NCI-H510A (cell line): ENCODE data around the gene RHOBTB3.
"Not testable (repeated sequence)": the region's sequence is repeated elsewhere in the genome, so short reads cannot be mapped to it uniquely, and the experiment has no call there.

ENCODE experiments used
- DNase-seq: peaks from one replicate; lab custom pipeline; 2025; lab: John Stamatoyannopoulos, UW

RHOBTB3 gene

GRCh38 chr5:95801532-95801931 lies 70.4 kb downstream of the RHOBTB3 start:
- DNase-seq: no peak

DNA sequence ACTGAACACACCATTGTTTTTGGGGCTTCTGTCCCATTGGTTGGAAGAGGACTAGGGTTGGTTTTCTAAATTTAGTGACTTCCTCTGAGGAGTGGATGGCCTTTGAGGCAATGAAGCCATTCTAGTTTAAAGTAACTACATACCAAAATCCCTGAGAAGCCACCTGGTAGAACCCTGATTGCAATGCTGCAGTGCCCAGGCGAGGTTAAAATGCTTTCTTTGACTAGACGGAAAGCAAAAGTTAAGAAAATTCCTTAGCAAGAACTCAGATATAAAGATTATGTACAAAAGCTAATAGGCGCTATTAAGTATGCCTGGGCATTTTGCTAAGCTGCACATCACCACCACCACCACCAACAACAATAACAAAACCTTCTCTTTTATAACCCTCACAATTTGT lies 70.8 kb downstream of the RHOBTB3 start:
- DNase-seq: no peak

- DNase-seq: no peak
Measured at GRCh38 chr5:95803271-95804148, 72.4 kb downstream of the RHOBTB3 start.

DNA sequence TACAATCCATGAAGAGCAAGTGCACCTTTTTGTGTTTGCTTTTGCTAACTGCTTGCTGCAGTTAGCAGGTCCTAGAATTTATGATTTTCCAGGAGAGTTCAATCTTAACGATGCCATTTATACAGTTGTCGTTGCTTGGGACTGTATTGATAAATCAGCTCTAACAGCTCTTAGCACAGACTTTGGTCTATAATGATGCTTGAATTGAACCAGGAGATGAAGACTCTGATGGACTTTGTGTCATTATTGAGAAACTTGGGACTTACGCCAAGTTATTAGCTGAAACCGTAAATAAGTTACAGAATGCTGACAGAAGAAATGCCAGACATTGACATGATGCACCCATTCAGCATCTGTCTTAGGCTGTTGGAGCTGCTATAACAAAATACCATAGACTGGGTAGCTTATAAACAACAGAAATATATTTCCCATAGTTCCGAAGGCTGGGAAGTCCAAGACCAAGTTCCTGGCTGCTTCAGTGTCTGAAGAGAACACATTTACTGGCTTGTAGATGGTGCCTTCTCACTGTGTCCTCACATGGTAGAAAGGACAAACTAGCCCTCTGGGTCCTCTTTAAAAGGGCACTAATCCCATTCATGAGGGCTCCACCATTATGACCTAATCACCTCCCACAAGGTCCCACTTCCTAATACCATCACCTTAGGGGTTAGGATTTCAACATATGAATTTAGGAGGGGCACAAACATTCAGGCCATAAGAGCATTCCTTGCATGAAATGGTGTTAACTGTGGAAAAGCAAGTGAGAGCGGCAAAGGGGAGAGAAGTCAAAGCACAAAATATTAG lies 73.8 kb downstream of the RHOBTB3 start:
- DNase-seq: no peak

GRCh38 chr5:95806687-95807086 lies 75.6 kb downstream of the RHOBTB3 start:
- no peak for DNase-seq

GRCh38 chr5:95808013-95808685 lies 77.0 kb downstream of the RHOBTB3 start:
- no peak for DNase-seq

GRCh38 chr5:95808686-95809413 lies 77.7 kb downstream of the RHOBTB3 start:
- no peak for DNase-seq

- DNase-seq: no peak
Measured at GRCh38 chr5:95809414-95809960, 78.4 kb downstream of the RHOBTB3 start.

DNA sequence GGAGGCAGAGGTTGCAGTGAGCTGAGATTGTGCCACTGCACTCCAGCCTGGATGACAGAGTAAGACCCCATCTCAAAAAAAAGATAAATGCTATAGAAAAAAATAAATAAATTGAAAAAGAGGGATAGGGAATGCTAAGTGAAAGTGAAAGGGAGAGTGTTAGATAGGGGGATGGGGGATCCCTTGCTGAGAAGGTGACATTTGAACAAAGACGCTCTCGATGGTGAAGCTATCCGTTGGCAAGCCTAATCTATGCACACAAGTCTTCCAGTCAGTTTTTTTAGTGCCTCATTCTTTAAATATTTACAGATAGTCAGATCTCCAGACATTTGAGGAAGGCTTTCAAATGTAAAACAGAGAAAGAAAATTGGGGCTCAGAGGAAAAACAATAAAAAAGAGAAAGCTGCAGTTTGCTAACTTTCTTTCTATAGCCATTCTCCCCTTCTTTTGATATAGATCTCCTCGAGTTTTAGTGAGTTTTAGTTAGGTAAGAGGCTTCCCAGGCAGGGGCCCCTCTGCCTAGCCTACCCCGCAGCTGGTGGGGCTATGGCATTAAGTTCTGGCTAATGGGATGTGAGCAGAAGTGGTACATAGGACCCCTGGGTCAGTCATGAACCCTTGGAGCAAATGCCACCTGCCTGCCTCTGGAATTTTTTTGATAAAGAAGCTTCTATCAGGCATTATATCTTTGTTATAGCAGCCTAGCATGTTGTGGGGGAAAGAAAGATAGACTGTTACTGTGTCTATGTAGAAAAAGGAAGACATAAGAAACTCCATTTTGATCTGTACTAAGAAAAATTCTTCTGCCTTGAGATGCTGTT lies 79.4 kb downstream of the RHOBTB3 start:
- no peak for DNase-seq

- not testable (repeated sequence) for DNase-seq
Measured at GRCh38 chr5:95811126-95811423, 79.9 kb downstream of the RHOBTB3 start.

GRCh38 chr5:95811461-95812073 lies 80.4 kb downstream of the RHOBTB3 start:
- DNase-seq: not testable (repeated sequence)

DNA sequence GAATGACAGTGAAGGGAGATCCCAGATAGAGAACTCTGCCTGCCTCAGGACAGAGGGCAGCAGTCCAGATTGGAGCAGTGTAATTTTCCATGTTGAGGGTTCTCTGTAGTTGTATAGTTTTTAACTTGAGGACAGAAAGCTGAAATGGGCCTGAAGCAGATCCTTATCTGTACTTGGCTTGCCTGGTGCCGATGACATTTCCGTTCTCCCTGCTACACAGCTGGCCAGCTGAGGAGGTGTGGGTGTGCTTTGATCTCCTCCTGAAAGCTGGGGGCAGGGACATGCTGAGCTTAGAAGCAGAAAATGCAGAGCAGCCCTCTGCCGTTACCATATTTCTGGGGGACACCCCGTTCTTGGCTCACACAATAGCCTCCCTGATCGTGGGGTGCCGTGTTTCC lies 80.9 kb downstream of the RHOBTB3 start:
- DNase-seq: no peak

- not testable (repeated sequence) for DNase-seq
Measured at GRCh38 chr5:95813035-95813434, 81.9 kb downstream of the RHOBTB3 start.

DNA sequence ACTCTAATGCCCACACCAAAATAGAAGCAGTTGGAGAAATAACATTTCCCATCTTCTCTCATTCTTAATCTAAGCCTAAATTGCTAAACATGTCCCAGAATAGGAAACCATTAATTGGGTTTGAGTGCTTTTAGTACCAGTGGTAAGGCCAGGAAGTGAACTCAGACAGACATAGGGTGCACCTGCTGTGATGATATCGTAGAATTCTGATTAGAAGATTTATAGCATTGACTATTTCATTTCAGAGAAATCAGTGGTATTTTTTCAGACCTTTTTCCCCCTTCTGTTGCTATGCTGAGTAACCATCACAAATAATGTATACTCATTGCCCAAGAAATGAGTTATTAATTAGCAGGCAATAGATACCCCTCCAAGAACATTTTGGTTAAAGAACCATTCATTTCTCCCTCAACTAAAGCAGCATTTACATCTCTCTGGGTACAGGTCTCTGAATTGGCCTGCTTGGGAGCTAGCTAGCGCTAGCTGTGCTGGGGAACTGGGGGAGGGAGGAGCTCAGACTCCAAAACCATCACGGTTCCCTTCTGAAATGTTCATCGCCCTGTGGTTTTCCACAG lies 84.1 kb downstream of the RHOBTB3 start:
- no peak for DNase-seq

- no peak for DNase-seq
Measured at GRCh38 chr5:95816341-95816740, 85.2 kb downstream of the RHOBTB3 start.

- DNase-seq: no peak
Measured at GRCh38 chr5:95816776-95817175, 85.6 kb downstream of the RHOBTB3 start.

DNA sequence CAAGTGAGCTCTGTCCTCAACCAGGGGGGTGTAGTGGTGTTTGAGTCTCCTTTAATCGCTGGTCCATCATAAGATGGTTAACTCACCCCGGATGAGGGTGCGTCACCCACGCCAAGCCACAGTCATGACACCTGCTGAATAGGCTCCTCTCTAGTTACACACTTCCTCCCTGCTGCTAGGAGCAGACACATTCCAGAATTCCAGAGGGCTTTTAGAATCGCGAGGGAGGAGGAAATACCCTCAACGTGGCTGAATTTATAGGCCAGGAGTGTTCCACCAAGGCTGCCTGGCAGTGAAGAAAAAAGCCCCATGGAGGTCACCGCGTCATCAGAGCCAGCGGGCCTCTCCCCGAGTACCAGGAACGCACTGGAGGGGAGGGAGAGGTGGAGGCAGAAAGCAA lies 86.3 kb downstream of the RHOBTB3 start:
- no peak for DNase-seq

DNA sequence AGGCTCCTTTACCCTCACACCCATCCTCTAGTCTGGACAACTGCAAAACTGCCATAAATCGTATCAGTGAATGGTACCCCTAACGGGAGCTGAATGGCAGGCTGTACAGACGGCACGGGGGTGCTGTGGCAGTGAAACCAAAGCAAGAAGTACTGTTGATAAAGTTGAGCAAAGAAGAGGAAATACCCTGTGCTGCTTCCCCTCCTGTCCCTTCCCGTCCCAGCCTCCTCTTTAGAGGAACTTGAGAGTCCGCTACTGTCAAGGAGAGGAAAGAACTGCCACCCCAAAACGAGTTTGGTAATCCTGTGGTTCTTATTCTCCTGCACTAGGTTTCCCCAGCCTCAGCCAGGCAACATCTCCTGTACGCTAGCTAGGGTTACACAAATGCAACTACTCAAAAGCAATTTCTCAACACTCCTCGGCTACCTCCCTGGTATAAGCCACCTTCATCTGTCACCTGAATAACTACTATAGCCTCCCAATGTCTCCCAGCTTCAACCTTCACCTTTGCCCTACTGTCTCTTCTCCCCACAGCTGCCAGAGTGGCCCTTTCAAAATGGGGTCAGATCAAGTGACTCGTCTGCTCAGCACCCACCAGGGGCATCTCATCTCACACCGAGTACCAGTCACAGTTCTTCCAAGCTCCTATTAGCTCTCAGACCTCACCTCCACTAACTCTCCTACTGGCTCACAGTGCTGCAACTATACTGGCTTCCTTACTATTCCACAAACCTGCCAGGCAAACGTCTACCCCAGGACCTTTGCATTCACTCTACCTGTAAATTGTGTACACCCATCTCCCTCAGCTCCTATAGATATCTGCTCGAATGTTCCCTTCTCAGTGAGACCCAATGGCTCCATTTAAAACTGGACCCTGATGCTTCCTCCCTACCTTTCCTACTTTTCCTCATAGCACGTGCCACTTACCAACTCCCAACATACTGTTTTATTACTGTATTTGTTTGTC lies 87.3 kb downstream of the RHOBTB3 start:
- DNase-seq: no peak
